Upper lobe of left lung (tissue), 6 donors: ENCODE data around the gene LPCAT3. TPM values are rescaled to one million over a fixed set of nuclear protein-coding genes. Genes with fewer than 3 reads are reported as not detected.

ENCODE experiments used
- ATAC-seq, 2 donors: fragments of 200-7000 bp; cut with Tn5 transposase; one replicate each; pipeline ENCODE4 v1.9.1; 2022; ENCODE audit warnings: mild to moderate bottlenecking in 2 of 2, moderate library complexity in 2 of 2; ENCODE audit not compliant: low FRiP score in 2 of 2
- DNase-seq, 2 donors: peaks; one replicate each; pipeline ENCODE4 v3.0.0-alpha.2; 2019 to 2020
- H3K27ac ChIP-seq, 4 donors: fragments of 200-600 bp; sonication (generic); one replicate each; pipeline ENCODE4 v1.5.1; 2016 to 2019
- H3K27me3 ChIP-seq, 4 donors: fragments of 200-600 bp; sonication (generic); one replicate each; pipeline ENCODE4 v1.5.1; 2017 to 2019
- H3K36me3 ChIP-seq, 4 donors: fragments of 200-600 bp; sonication (generic); one replicate each; pipeline ENCODE4 v1.5.1; 2016 to 2019
- H3K4me1 ChIP-seq, 4 donors: fragments of 200-600 bp; sonication (generic); one replicate each; pipeline ENCODE4 v1.5.1; 2018 to 2019
- H3K4me3 ChIP-seq, 4 donors: fragments of 200-600 bp; sonication (generic); one replicate each; pipeline ENCODE4 v1.5.1; 2017 to 2019; ENCODE audit warnings: mild to moderate bottlenecking in 2 of 4, moderate library complexity in 1 of 4
- H3K9me3 ChIP-seq, 4 donors: fragments of 200-600 bp; sonication (generic); one replicate each; pipeline ENCODE4 v1.5.1; 2018 to 2019
- CTCF ChIP-seq, 6 experiments: fragments of 450-650 bp in 4 of 6; fragments of 200-600 bp in 2 of 6; sonication (generic) in 2 of 6; IDR thresholded peaks; one replicate each; pipeline ENCODE4 v1.5.1; 2016 to 2019; ENCODE audit warnings: antibody characterized with exemption in 6 of 6
- EP300 ChIP-seq, 4 donors: sonication (generic); formaldehyde crosslinking; IDR thresholded peaks; one replicate each; pipeline ENCODE4 v1.5.1; 2017; ENCODE audit warnings: antibody characterized with exemption in 4 of 4, control low read depth in 2 of 4
- POLR2A ChIP-seq, 4 donors: fragments of 450-650 bp; IDR thresholded peaks; one replicate each; pipeline ENCODE4 v1.5.1; 2016 to 2017; ENCODE audit warnings: antibody characterized with exemption in 4 of 4, mild to moderate bottlenecking in 2 of 4
- POLR2AphosphoS5 ChIP-seq, 2 donors: sonication (generic); formaldehyde crosslinking; IDR thresholded peaks; one replicate each; pipeline ENCODE4 v1.5.1; 2017; ENCODE audit warnings: antibody characterized with exemption in 2 of 2
- WGBS, 2 donors: methylation state at CpG; one replicate each; pipeline ENCODE4 v1.1.5; 2017 to 2018; 5-methylcytosine and 5-hydroxymethylcytosine counted together
- total RNA-seq, 6 donors: library from RNA; depleted of rRNA in 4 of 6; stranded (reverse); fragments of >200 nt in 4 of 6; gene quantifications; one replicate each; pipeline versions ENCODE4 v1.1.0 to v1.2.1, GENCODE V29; 2016 to 2021
- donor health status: DM: no; HTN: no; CAD: no; lungs with moderate emphysema.
- donor health status: DM: no; HTN: yes; CAD: no; lungs with severe emphysema.

Gene LPCAT3
- total RNA-seq, 6 donors from 2014 or later = 56.3 to 110 (median 84.1) TPM

- peak overlapping the region in 2 of 4 donors; percentile 32 to 40 for H3K27ac ChIP-seq
- WGBS, 2 donors = 93 to 99% methylated on average over 7 to 12 of the region's 12 CpGs
- TF ChIP-seq POLR2A (IDR thresholded peaks at IDR 0.05) = no peak
- no peak for TF ChIP-seq POLR2AphosphoS5 (IDR thresholded peaks at IDR 0.05)
- no peak for TF ChIP-seq EP300 (IDR thresholded peaks at IDR 0.05)
- no peak for TF ChIP-seq CTCF (IDR thresholded peaks at IDR 0.05)
Measured at GRCh38 chr12:6941267-6941666, 77.0 kb downstream of the LPCAT3 start.

GRCh38 chr12:6939191-6939540, 79.1 kb downstream of the LPCAT3 start:
- Histone ChIP-seq H3K4me3 (no peak overlapping the region), H3K9me3 (no peaks in the 10 kb centered on the region), H3K36me3 (peaks cover 4 to 61% (median 34%) of the 10 kb centered on the region in 4 donors), H3K27ac (peak overlapping the region in 2 of 4 donors; percentile 94 to 96), H3K4me1 (peaks cover 40 to 57% (median 47%) of the 10 kb centered on the region in 4 donors), H3K27me3 (no peaks in the 10 kb centered on the region)
- ATAC-seq (no peak), DNase-seq (no peak)
- 65 to 69% methylated on average over 2 of the region's 2 CpGs for WGBS, 2 donors
- TF ChIP-seq POLR2AphosphoS5 (IDR thresholded peaks at IDR 0.05) (no peak), EP300 (IDR thresholded peaks at IDR 0.05) (no peak), CTCF (IDR thresholded peaks at IDR 0.05) (no peak), POLR2A (IDR thresholded peaks at IDR 0.05) (no peak)

More at GRCh38 chr12:6941267-6941666, 77.0 kb downstream of the LPCAT3 start:
- no peaks in the 10 kb centered on the region for H3K27me3 ChIP-seq
- peak in 1 of 2 donors; percentile 81 for DNase-seq
- peaks cover 0 to 51% (median 15%) of the 10 kb centered on the region in 4 donors for H3K36me3 ChIP-seq
- ATAC-seq = no peak
- no peaks in the 10 kb centered on the region for H3K9me3 ChIP-seq
- H3K4me3 ChIP-seq = no peak overlapping the region
- H3K4me1 ChIP-seq = peaks cover 40 to 60% (median 49%) of the 10 kb centered on the region in 4 donors

- 80 to 83% methylated on average over 16 to 32 of the region's 32 CpGs for WGBS, 2 donors
- Histone ChIP-seq H3K9me3 (no peaks in the 10 kb centered on the region), H3K36me3 (peaks cover 9 to 67% (median 40%) of the 10 kb centered on the region in 4 donors), H3K4me1 (peaks cover 46 to 58% (median 52%) of the 10 kb centered on the region in 4 donors), H3K27me3 (no peaks in the 10 kb centered on the region), H3K4me3 (peak overlapping the region in 3 of 4 donors; percentile 53 to 76 (median 64)), H3K27ac (peak overlapping the region; percentile 82 to 96 (median 93))
- TF ChIP-seq EP300 (IDR thresholded peaks at IDR 0.05) (no peak), CTCF (IDR thresholded peaks at IDR 0.05) (peak in 1 of 6 experiments; percentile 9), POLR2A (IDR thresholded peaks at IDR 0.05) (no peak)
- DNase-seq = peak in 1 of 2 donors; percentile 86
- ATAC-seq = no peak
Measured at GRCh38 chr12:6938353-6939190, 79.7 kb downstream of the LPCAT3 start.

- ATAC-seq (peak; percentile 97), DNase-seq (peak; percentile 94 to 96)
- Histone ChIP-seq H3K4me1 (peaks cover 48 to 57% (median 52%) of the 10 kb centered on the region in 4 donors), H3K4me3 (peak overlapping the region; percentile 53 to 76 (median 67)), H3K27me3 (no peaks in the 10 kb centered on the region), H3K27ac (peak overlapping the region; percentile 82 to 96 (median 93)), H3K9me3 (no peaks in the 10 kb centered on the region), H3K36me3 (peaks cover 9 to 68% (median 40%) of the 10 kb centered on the region in 4 donors)
- TF ChIP-seq POLR2A (IDR thresholded peaks at IDR 0.05) (peak; percentile 13 to 90 (median 62)), CTCF (IDR thresholded peaks at IDR 0.05) (peak; percentile 96 to 99 (median 97)), POLR2AphosphoS5 (IDR thresholded peaks at IDR 0.05) (peak; percentile 97), EP300 (IDR thresholded peaks at IDR 0.05) (peak in 1 of 4 donors; percentile 60)
- WGBS, 2 donors = 1 to 2% methylated on average over 41 to 73 of the region's 80 CpGs
Measured at GRCh38 chr12:6937481-6938352, 80.6 kb downstream of the LPCAT3 start.
